ENCODE measurements around the gene TBC1D24. TPM values are rescaled to one million over a fixed set of nuclear protein-coding genes. Genes with fewer than 3 reads are reported as not detected.

The TBC1D24 gene
- total RNA-seq, 2 experiments from 2014 or later = 21.1 to 22.4 TPM

DNA sequence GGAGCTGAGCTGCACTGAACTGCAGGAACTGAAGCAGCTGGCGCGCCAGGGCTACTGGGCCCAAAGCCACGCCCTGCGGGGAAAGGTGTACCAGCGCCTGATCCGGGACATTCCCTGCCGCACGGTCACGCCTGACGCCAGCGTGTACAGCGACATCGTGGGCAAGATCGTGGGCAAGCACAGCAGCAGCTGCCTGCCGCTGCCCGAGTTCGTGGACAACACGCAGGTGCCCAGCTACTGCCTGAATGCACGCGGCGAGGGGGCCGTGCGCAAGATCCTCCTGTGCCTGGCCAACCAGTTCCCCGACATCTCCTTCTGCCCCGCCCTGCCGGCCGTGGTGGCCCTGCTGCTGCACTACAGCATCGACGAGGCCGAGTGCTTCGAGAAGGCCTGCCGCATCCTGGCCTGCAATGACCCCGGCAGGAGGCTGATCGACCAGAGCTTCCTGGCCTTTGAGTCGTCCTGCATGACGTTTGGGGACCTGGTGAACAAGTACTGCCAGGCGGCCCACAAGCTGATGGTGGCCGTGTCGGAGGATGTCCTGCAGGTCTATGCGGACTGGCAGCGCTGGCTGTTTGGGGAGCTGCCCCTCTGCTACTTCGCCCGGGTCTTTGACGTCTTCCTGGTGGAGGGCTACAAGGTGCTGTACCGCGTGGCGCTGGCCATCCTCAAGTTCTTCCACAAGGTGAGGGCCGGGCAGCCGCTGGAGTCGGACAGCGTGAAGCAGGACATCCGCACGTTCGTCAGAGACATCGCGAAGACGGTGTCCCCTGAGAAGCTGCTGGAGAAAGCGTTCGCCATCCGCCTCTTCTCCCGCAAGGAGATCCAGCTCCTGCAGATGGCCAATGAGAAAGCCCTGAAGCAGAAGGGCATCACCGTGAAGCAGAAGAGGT lies 21.5 kb downstream of the TBC1D24 start:
- Mint-ChIP-seq H3K4me3 (no peak overlapping the region), H3K9me3 (ENCODE audit: insufficient read depth) (no peaks in the 10 kb centered on the region), H3K27ac (no peak overlapping the region), H3K4me1 (ENCODE audit: low read depth) (no peaks in the 10 kb centered on the region), H3K36me3 (ENCODE audit: low read depth) (peaks cover 7% of the 10 kb centered on the region), H3K27me3 (ENCODE audit: low read depth) (no peaks in the 10 kb centered on the region)
- ChIA-PET POLR2A (interaction anchor here (0.6 kb wide), 1 partner anchor 17 kb away, joined by 3 read pairs; no protein-coding TSS in a partner anchor), CTCF (interaction anchor here (0.6 to 1.3 kb wide), 2 partner anchors 13 to 227 kb away, joined by 3 read pairs; no protein-coding TSS in a partner anchor)
- no peak for ATAC-seq
- no peak for DNase-seq

- Mint-ChIP-seq H3K9me3 (ENCODE audit: insufficient read depth) (no peaks in the 10 kb centered on the region), H3K36me3 (ENCODE audit: low read depth) (peaks cover 7% of the 10 kb centered on the region), H3K27ac (peak overlapping the region; percentile 2), H3K4me3 (no peak overlapping the region), H3K4me1 (ENCODE audit: low read depth) (no peaks in the 10 kb centered on the region), H3K27me3 (ENCODE audit: low read depth) (no peaks in the 10 kb centered on the region)
- POLR2A ChIA-PET = no interaction called here
- no peak for ATAC-seq
- CTCF ChIA-PET = interaction anchor here (0.6 to 1.3 kb wide), 2 partner anchors 14 to 226 kb away, joined by 3 read pairs; no protein-coding TSS in a partner anchor
- DNase-seq = no peak
These were observed 22.2 kb downstream of the TBC1D24 start for GRCh38 chr16:2497116-2497630.

DNA sequence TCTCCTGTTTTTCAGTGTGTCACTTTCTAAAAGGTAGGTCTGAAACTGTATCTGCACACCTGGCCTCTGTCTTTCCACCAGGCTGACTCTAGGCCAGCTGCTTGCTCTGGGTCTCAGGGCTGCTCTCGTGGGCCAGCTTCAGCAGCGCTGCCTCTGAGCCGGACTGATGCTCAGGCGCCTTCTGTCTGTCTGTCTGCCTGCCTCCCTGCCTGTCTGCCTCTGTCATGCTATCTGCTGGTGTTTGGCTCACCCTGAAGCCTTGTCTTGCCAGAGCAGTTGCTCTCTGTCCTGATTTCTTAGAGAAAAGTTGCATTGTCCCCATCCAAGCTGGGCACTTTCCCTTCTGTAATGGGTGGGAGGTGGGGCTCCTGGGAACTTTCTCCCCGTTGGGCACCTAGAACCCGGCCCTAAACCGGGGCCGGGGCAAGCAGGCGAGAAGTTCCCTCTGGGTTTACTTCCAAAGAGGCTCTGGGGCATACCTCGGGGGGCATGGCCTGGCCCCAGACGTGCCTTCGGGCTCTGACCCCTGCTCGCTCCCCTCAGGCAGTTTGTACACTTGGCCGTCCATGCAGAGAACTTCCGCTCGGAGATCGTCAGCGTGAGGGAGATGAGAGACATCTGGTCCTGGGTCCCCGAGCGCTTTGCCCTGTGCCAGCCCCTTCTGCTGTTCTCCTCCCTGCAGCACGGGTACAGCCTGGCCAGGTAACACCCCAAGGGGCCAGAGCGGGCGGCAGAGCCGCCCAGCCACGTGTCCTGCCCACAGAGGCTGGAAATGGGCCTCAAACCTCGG lies 23.0 kb downstream of the TBC1D24 start:
- POLR2A ChIA-PET = no interaction called here
- DNase-seq (no peak), ATAC-seq (no peak)
- Mint-ChIP-seq H3K9me3 (ENCODE audit: insufficient read depth) (no peaks in the 10 kb centered on the region), H3K36me3 (ENCODE audit: low read depth) (peaks cover 7% of the 10 kb centered on the region), H3K27me3 (ENCODE audit: low read depth) (no peaks in the 10 kb centered on the region), H3K27ac (peak overlapping the region; percentile 34), H3K4me1 (ENCODE audit: low read depth) (no peaks in the 10 kb centered on the region), H3K4me3 (no peak overlapping the region)
- CTCF ChIA-PET = interaction anchor here (1.3 kb wide), 1 partner anchor 14 kb away, joined by 3 read pairs; no protein-coding TSS in a partner anchor

DNA sequence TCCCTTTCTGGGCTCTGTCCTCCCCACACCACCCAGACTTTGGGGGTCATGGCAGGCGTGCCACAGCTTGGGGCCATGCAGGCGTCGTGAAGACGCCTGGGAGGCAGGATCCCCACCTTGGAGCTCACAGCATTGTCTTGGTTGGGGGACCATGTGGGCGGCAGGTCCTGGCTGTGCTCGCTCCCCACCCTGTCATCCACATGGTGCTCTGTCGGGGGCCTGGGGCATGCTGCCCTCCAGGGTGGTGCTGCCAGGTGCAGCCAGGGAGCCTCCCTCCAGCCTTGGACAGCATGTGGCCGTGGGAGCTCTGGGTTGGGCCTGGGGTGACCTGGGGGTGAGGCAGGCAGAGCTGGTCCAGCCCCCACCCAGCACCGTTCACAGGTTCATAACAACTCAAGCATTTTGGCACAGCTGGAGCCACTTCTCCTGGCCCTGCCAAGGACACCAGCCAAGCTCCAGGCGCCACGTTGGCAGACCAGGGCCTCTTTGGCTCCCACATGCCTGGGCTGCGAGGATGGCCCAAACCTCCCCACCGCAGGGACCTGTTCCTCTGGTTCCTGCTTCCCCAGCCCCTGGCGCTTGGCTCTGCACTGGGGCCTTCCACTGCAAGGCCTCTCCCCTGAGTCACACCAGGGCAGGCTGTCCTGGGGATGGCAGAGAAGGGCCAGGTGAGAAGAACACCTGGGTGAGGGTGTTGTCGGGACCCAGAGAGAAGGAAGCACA lies 23.8 kb downstream of the TBC1D24 start:
- Mint-ChIP-seq H3K4me3 (no peak overlapping the region), H3K9me3 (ENCODE audit: insufficient read depth) (no peaks in the 10 kb centered on the region), H3K27me3 (ENCODE audit: low read depth) (no peaks in the 10 kb centered on the region), H3K4me1 (ENCODE audit: low read depth) (no peaks in the 10 kb centered on the region), H3K27ac (no peak overlapping the region), H3K36me3 (ENCODE audit: low read depth) (peaks cover 7% of the 10 kb centered on the region)
- DNase-seq (no peak), ATAC-seq (no peak)
- CTCF ChIA-PET = no interaction called here
- POLR2A ChIA-PET = no interaction called here

DNA sequence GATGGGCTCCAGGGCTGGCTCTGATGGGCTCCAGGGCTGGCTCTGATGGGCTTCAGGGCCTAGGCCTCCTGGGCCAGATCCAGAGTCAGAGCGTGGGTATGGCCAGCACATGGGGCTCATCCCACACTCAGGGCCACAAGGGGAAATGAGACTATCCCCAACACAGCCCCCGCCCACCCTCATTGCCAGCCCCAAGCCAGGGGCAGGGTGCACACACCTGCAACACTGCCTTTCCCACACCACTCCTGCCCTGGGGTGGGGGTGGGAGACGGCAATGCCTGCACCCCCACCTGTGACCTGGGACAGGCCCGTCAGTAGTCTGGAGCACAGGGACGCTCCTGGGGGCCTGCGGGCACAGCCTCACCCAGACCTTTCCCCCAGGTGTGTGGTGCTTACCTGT lies 24.5 kb downstream of the TBC1D24 start:
- Mint-ChIP-seq H3K27me3 (ENCODE audit: low read depth) (no peaks in the 10 kb centered on the region), H3K4me3 (no peak overlapping the region), H3K36me3 (ENCODE audit: low read depth) (peaks cover 7% of the 10 kb centered on the region), H3K9me3 (ENCODE audit: insufficient read depth) (no peaks in the 10 kb centered on the region), H3K27ac (no peak overlapping the region), H3K4me1 (ENCODE audit: low read depth) (no peaks in the 10 kb centered on the region)
- ChIA-PET POLR2A (no interaction called here), CTCF (interaction anchor here (2.8 to 3.4 kb wide), 2 partner anchors 11 to 304 kb away, joined by 20 to 27 read pairs; no protein-coding TSS in a partner anchor)
- ATAC-seq (no peak), DNase-seq (no peak)

GRCh38 chr16:2499890-2500429 lies 25.0 kb downstream of the TBC1D24 start:
- H3K9me3 Mint-ChIP-seq (ENCODE audit: insufficient read depth) = no peaks in the 10 kb centered on the region
- no peak overlapping the region for H3K27ac Mint-ChIP-seq
- CTCF ChIA-PET = interaction anchor here (1.7 to 3.4 kb wide), 4 partner anchors 12 to 305 kb away, joined by 5 to 27 read pairs (median 14); no protein-coding TSS in a partner anchor
- H3K4me1 Mint-ChIP-seq (ENCODE audit: low read depth) = no peaks in the 10 kb centered on the region
- H3K36me3 Mint-ChIP-seq (ENCODE audit: low read depth) = peaks cover 7% of the 10 kb centered on the region
- POLR2A ChIA-PET = interaction anchor here (1.4 kb wide), 1 partner anchor 14 kb away, joined by 5 read pairs; the partner anchor contains the start of gene ATP6V0C
- H3K27me3 Mint-ChIP-seq (ENCODE audit: low read depth) = no peaks in the 10 kb centered on the region
- no peak for ATAC-seq
- DNase-seq = no peak
- no peak overlapping the region for H3K4me3 Mint-ChIP-seq

DNA sequence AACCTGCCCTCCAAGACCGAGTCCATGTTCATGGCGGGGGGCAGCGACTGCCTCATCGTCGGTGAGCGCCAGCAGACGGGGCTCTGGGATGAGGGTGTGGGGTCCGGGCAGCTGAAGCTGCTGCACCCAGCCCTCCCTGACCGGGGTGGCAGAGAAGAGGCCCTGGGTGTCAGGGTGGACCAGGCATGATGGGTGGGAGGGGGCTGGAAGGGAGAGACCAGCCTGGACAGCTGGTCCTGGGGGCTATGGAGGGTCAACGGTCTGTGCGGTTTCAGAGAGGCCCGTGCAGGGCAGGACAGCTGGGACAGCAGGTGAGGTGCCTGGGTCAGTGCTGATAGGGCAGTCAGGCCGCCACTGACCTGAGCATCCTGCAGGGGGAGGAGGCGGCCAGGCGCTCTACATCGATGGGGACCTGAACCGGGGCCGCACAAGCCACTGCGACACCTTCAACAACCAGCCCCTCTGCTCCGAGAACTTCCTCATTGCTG lies 25.5 kb downstream of the TBC1D24 start:
- ChIA-PET CTCF (interaction anchor here (0.9 to 3.4 kb wide), 12 partner anchors 11 to 305 kb away, joined by 3 to 27 read pairs (median 6); partner anchors contain the start of genes AMDHD2, ATP6V0C and TBC1D24), POLR2A (interaction anchor here (1.4 kb wide), 2 partner anchors 13 to 41 kb away, joined by 3 to 5 read pairs; partner anchors contain the start of genes ATP6V0C and TEDC2)
- peaks cover 7% of the 10 kb centered on the region for H3K36me3 Mint-ChIP-seq (ENCODE audit: low read depth)
- ATAC-seq = no peak
- H3K27ac Mint-ChIP-seq = no peak overlapping the region
- no peaks in the 10 kb centered on the region for H3K9me3 Mint-ChIP-seq (ENCODE audit: insufficient read depth)
- no peaks in the 10 kb centered on the region for H3K27me3 Mint-ChIP-seq (ENCODE audit: low read depth)
- H3K4me1 Mint-ChIP-seq (ENCODE audit: low read depth) = no peaks in the 10 kb centered on the region
- no peak for DNase-seq
- H3K4me3 Mint-ChIP-seq = no peak overlapping the region

- no peak overlapping the region for H3K4me3 Mint-ChIP-seq
- no peaks in the 10 kb centered on the region for H3K4me1 Mint-ChIP-seq (ENCODE audit: low read depth)
- no peaks in the 10 kb centered on the region for H3K9me3 Mint-ChIP-seq (ENCODE audit: insufficient read depth)
- DNase-seq (peak; percentile 85), ATAC-seq (peak; percentile 94)
- H3K27me3 Mint-ChIP-seq (ENCODE audit: low read depth) = no peaks in the 10 kb centered on the region
- no peak overlapping the region for H3K27ac Mint-ChIP-seq
- peaks cover 7% of the 10 kb centered on the region for H3K36me3 Mint-ChIP-seq (ENCODE audit: low read depth)
- POLR2A ChIA-PET = interaction anchor here (1.4 kb wide), 2 partner anchors 12 to 41 kb away, joined by 3 to 5 read pairs; partner anchors contain the start of genes ATP6V0C and TEDC2
- CTCF ChIA-PET = interaction anchor here (0.9 to 3.4 kb wide), 20 partner anchors 9 to 306 kb away, joined by 3 to 27 read pairs (median 5); partner anchors contain the start of genes AMDHD2, ATP6V0C, ECI1 and TBC1D24
These were observed 26.2 kb downstream of the TBC1D24 start for GRCh38 chr16:2500918-2501750.

GRCh38 chr16:2501946-2502895 lies 27.3 kb downstream of the TBC1D24 start:
- CTCF ChIA-PET = interaction anchor here (0.9 to 3.4 kb wide), 18 partner anchors 8 to 307 kb away, joined by 3 to 27 read pairs (median 5); partner anchors contain the start of genes AMDHD2, ATP6V0C, ECI1 and TBC1D24
- Mint-ChIP-seq H3K4me1 (ENCODE audit: low read depth) (peaks cover 3% of the 10 kb centered on the region), H3K36me3 (ENCODE audit: low read depth) (peaks cover 4% of the 10 kb centered on the region), H3K4me3 (no peak overlapping the region), H3K27ac (no peak overlapping the region), H3K9me3 (ENCODE audit: insufficient read depth) (no peaks in the 10 kb centered on the region), H3K27me3 (ENCODE audit: low read depth) (no peaks in the 10 kb centered on the region)
- DNase-seq (no peak), ATAC-seq (no peak)
- POLR2A ChIA-PET = interaction anchor here (1.4 kb wide), 1 partner anchor 42 kb away, joined by 3 read pairs; the partner anchor contains the start of gene TEDC2
